ENCODE results near the gene BORCS6. TPM values are rescaled to one million over a fixed set of nuclear protein-coding genes. Genes with fewer than 3 reads are reported as not detected.

BORCS6 gene
- total RNA-seq, 1 experiment from 2014 or later: 7.3 TPM

- DNase-seq: no peak
- BruUV-seq (replicated peaks): no TSS peak
- H3K4me2 ChIP-seq (ENCODE audit: low read length): no peak overlapping the region
- no peaks in the 10 kb centered on the region for H3K9me2 ChIP-seq (replicated peaks; ENCODE audit: low read length)
- H3K4me3 ChIP-seq (ENCODE audit: low read length): no peak overlapping the region
- no peaks in the 10 kb centered on the region for H4K20me1 ChIP-seq (ENCODE audit: low read length)
- no peaks in the 10 kb centered on the region for H3K27me3 ChIP-seq (ENCODE audit: low read length)
- H3K9me3 ChIP-seq (ENCODE audit: low read length): no peaks in the 10 kb centered on the region
- no peaks in the 10 kb centered on the region for H3K79me2 ChIP-seq (ENCODE audit: low read length)
- ChIA-PET POLR2A (ENCODE audit: unreplicated experiment) (no interaction called here), CTCF (no interaction called here)
- no peak overlapping the region for H3K9ac ChIP-seq (ENCODE audit: low read length)
- no peaks in the 10 kb centered on the region for H3F3A ChIP-seq (ENCODE audit: low read length, unreplicated experiment)
- no peak overlapping the region for H3K27ac ChIP-seq (ENCODE audit: low read length)
- no peak for TF ChIP-seq EZH2phosphoT487 (IDR thresholded peaks at IDR 0.05; ENCODE audit: borderline replicate concordance, low read length)
- TF ChIP-seq CTCF (conservative IDR thresholded peaks at IDR 0.05; ENCODE audit: low read depth, low read length): no peak
- TF ChIP-seq EZH2 (IDR thresholded peaks at IDR 0.05; ENCODE audit: low read length, unreplicated experiment): no peak
- ATAC-seq: no peak
- no peak overlapping the region for H2AFZ ChIP-seq (ENCODE audit: low read length)
- no peaks in the 10 kb centered on the region for H3K4me1 ChIP-seq (ENCODE audit: insufficient read depth, low read length)
- intact Hi-C loops (cut with micrococcal nuclease): no loop called here
- peaks cover 4% of the 10 kb centered on the region; the same call in 1 of the 2 replicates for H3K36me3 ChIP-seq (ENCODE audit: low read depth, low read length)
Observed at GRCh38 chr17:8144401-8145231, 45.4 kb downstream of the BORCS6 start.

- Histone ChIP-seq H3K4me3 (ENCODE audit: low read length) (no peak overlapping the region), H3K9ac (ENCODE audit: low read length) (no peak overlapping the region), H3K4me2 (ENCODE audit: low read length) (no peak overlapping the region), H3K9me2 (replicated peaks; ENCODE audit: low read length) (no peaks in the 10 kb centered on the region), H3K27me3 (ENCODE audit: low read length) (no peaks in the 10 kb centered on the region), H3F3A (ENCODE audit: low read length, unreplicated experiment) (no peaks in the 10 kb centered on the region), H3K4me1 (ENCODE audit: insufficient read depth, low read length) (no peaks in the 10 kb centered on the region), H2AFZ (ENCODE audit: low read length) (no peak overlapping the region), H3K27ac (ENCODE audit: low read length) (no peak overlapping the region), H3K36me3 (ENCODE audit: low read depth, low read length) (no peaks in the 10 kb centered on the region), H3K79me2 (ENCODE audit: low read length) (no peaks in the 10 kb centered on the region), H3K9me3 (ENCODE audit: low read length) (no peaks in the 10 kb centered on the region), H4K20me1 (ENCODE audit: low read length) (no peaks in the 10 kb centered on the region)
- TF ChIP-seq EZH2 (IDR thresholded peaks at IDR 0.05; ENCODE audit: low read length, unreplicated experiment) (no peak), CTCF (conservative IDR thresholded peaks at IDR 0.05; ENCODE audit: low read depth, low read length) (no peak), EZH2phosphoT487 (IDR thresholded peaks at IDR 0.05; ENCODE audit: borderline replicate concordance, low read length) (no peak)
- intact Hi-C loops (cut with micrococcal nuclease): no loop called here
- ChIA-PET CTCF (interaction anchor here (0.6 kb wide), 1 partner anchor 99 kb away, joined by 3 read pairs; no protein-coding TSS in a partner anchor), POLR2A (ENCODE audit: unreplicated experiment) (no interaction called here)
- ATAC-seq: no peak
- no TSS peak for BruUV-seq (replicated peaks)
- no peak for DNase-seq
Observed at GRCh38 chr17:8143581-8144400, 46.2 kb downstream of the BORCS6 start.

Measured in PC-3 (cell line).